ENCODE measurements around the gene KCND3. TPM values are rescaled to one million over a fixed set of nuclear protein-coding genes. Genes with fewer than 3 reads are reported as not detected.

Gene KCND3
- total RNA-seq, 1 experiment from 2014 or later = 0.15 TPM

- Mint-ChIP-seq H3K36me3 (ENCODE audit: insufficient read depth in 1 of 3, low read depth in 3 of 3) (no peaks in the 10 kb centered on the region), H3K9me3 (no peaks in the 10 kb centered on the region), H3K27me3 (ENCODE audit: low read depth) (peaks cover 1% of the 10 kb centered on the region), H3K4me1 (no peaks in the 10 kb centered on the region), H3K27ac (no peak overlapping the region), H3K4me3 (no peak overlapping the region)
- H4K20me1 ChIP-seq (ENCODE audit: control insufficient read depth, insufficient read depth, insufficient read length) = no peaks in the 10 kb centered on the region
- no CpG with 5 or more reads among the region's 5 CpGs for WGBS (ENCODE audit: extremely low coverage, insufficient read length, low lambda C conversion rate)
- H3K79me1 ChIP-seq (ENCODE audit: insufficient read depth, low read depth, low read length, poor library complexity, severe bottlenecking) = no peaks in the 10 kb centered on the region
- no peak overlapping the region for H2BK12ac ChIP-seq (ENCODE audit: insufficient read length, low read depth, low read length)
- H3K4me1 ChIP-seq (ENCODE audit: insufficient read depth, low read length) = no peaks in the 10 kb centered on the region
- no peak for DNase-seq
- no peaks in the 10 kb centered on the region for H3K27me3 ChIP-seq (ENCODE audit: insufficient read depth, low read length)
- H4K5ac ChIP-seq (ENCODE audit: insufficient read length, low read depth, low read length) = no peak overlapping the region
- H3K18ac ChIP-seq (ENCODE audit: insufficient read length, low read depth, low read length) = no peak overlapping the region
- H4K91ac ChIP-seq (ENCODE audit: insufficient read length, low read depth, low read length) = no peak overlapping the region
- no peaks in the 10 kb centered on the region for H3K9me3 ChIP-seq (ENCODE audit: control insufficient read depth, low read depth, low read length)
- no peak overlapping the region for H2BK20ac ChIP-seq (ENCODE audit: low read depth, low read length, poor library complexity, severe bottlenecking)
- no peak overlapping the region for H3K9ac ChIP-seq (ENCODE audit: extremely low read depth, insufficient read length, low read length)
- H2BK120ac ChIP-seq (ENCODE audit: low read depth, low read length, poor library complexity, severe bottlenecking) = no peak overlapping the region
- no peak overlapping the region for H3K4ac ChIP-seq (ENCODE audit: low read depth, low read length)
- H3K27ac ChIP-seq (ENCODE audit: insufficient read length, low read depth, low read length) = no peak overlapping the region
- H3T11ph ChIP-seq (ENCODE audit: low read length) = no peak overlapping the region
- H3K23ac ChIP-seq (ENCODE audit: insufficient read length, low read depth, low read length) = no peak overlapping the region
- TF ChIP-seq CTCF (conservative IDR thresholded peaks at IDR 0.05) = no peak
- no peak overlapping the region for H2BK5ac ChIP-seq (ENCODE audit: insufficient read length, low read length)
- no peaks in the 10 kb centered on the region for H3K23me2 ChIP-seq (ENCODE audit: insufficient read length, low read depth, low read length, poor library complexity, severe bottlenecking)
- H3K4me2 ChIP-seq (ENCODE audit: insufficient read depth, insufficient read length, low read length) = no peak overlapping the region
- no peak overlapping the region for H3K14ac ChIP-seq (ENCODE audit: insufficient read depth, low read length)
- no peaks in the 10 kb centered on the region for H3K79me2 ChIP-seq (ENCODE audit: insufficient read depth, low read length)
- no peak overlapping the region for H2BK15ac ChIP-seq (ENCODE audit: low read depth, low read length)
- H2AK5ac ChIP-seq (ENCODE audit: insufficient read length, low read length) = no peak overlapping the region
- H2AFZ ChIP-seq (ENCODE audit: low read length) = no peak overlapping the region
- no peak overlapping the region for H4K8ac ChIP-seq (replicated peaks; ENCODE audit: insufficient read length, low read depth, low read length)
- H3K56ac ChIP-seq (ENCODE audit: insufficient read length, low read depth, low read length) = no peak overlapping the region
Measured at GRCh38 chr1:111873460-111874030, 115.9 kb downstream of the KCND3 start.

Data from H9 (cell line).